T-cell (primary cell): ENCODE data around the gene AEBP2. TPM values are rescaled to one million over a fixed set of nuclear protein-coding genes. Genes with fewer than 3 reads are reported as not detected.
A peak's percentile ranks its signal among the peaks of the same experiment; 100 is the strongest.

Experiments used
- ATAC-seq, 4 experiments: fragments of 200-7000 bp in 3 of 4; fragments of 150-1000 bp in 1 of 4; cut with Tn5 transposase; replicated peaks in 1 of 4; 1 replicate in 3 of 4; 2 replicates in 1 of 4; pipeline ENCODE4 v1.10.0; 2021; ENCODE audit warnings: moderate library complexity in 3 of 4, mild to moderate bottlenecking in 2 of 4, moderate number of reproducible peaks in 1 of 4
- CTCF ChIA-PET, 2 donors: fragments of 300-600 bp; sonication (Branson Sonifier 250); formaldehyde crosslinking; loops; one replicate each; lab custom pipeline; 2022; ENCODE audit warnings: antibody characterized with exemption in 2 of 2; lab: Charles Lee
- POLR2A ChIA-PET, 2 donors: fragments of 300-600 bp; sonication (Branson Sonifier 250); formaldehyde crosslinking; loops; one replicate each; lab custom pipeline; 2022; ENCODE audit warnings: antibody characterized with exemption in 2 of 2; lab: Charles Lee
- DNase-seq, 35 experiments: peaks; one replicate each; pipeline versions ENCODE4 v3.0.0 to v3.0.0-alpha.2; 2013 to 2023
- H3K27ac ChIP-seq: one replicate; pipeline ENCODE4 v1.5.1; 2013; ENCODE audit warnings: low read length
- H3K27me3 ChIP-seq, 2 experiments: replicated peaks in 1 of 2; 1 replicate in 1 of 2; 2 replicates in 1 of 2; pipeline versions ENCODE4 v1.6.1 to v1.7.0; 2013; ENCODE audit warnings: low read length in 1 of 2, mixed read lengths in 1 of 2; ENCODE audit not compliant: control insufficient read depth in 2 of 2, insufficient read depth in 2 of 2; ENCODE audit errors: extremely low read depth in 1 of 2
- H3K36me3 ChIP-seq, 2 donors: 1 replicate in 1 of 2; 2 replicates in 1 of 2; pipeline versions ENCODE4 v1.6.1 to v1.7.0; 2013; ENCODE audit warnings: low read length in 1 of 2; ENCODE audit not compliant: control insufficient read depth in 2 of 2, insufficient read depth in 1 of 2; ENCODE audit errors: extremely low read depth in 1 of 2
- H3K4me1 ChIP-seq, 2 experiments: 1 replicate in 1 of 2; 2 replicates in 1 of 2; pipeline versions ENCODE4 v1.6.1 to v1.7.0; 2013; ENCODE audit warnings: low read length in 2 of 2, mixed read lengths in 1 of 2; ENCODE audit not compliant: insufficient read depth in 2 of 2, control insufficient read depth in 1 of 2; ENCODE audit errors: extremely low read depth in 1 of 2
- H3K4me3 ChIP-seq, 2 donors: 1 replicate in 1 of 2; 2 replicates in 1 of 2; pipeline versions ENCODE4 v1.5.1 to v1.7.0; 2013; ENCODE audit warnings: mild to moderate bottlenecking in 2 of 2, low read length in 1 of 2, moderate library complexity in 1 of 2; ENCODE audit not compliant: control insufficient read depth in 1 of 2; ENCODE audit errors: extremely low read depth in 1 of 2
- H3K9me3 ChIP-seq: 2 replicates; pipeline ENCODE4 v1.7.0; 2013
- H3K27ac Mint-ChIP-seq, 2 donors: one replicate each; pipeline ENCODE4 v1.8.0; 2020 to 2021; ENCODE audit warnings: mild to moderate bottlenecking in 2 of 2, mixed read lengths in 2 of 2
- H3K27me3 Mint-ChIP-seq, 2 donors: one replicate each; pipeline ENCODE4 v1.8.0; 2021 to 2022; ENCODE audit warnings: mixed read lengths in 2 of 2
- H3K36me3 Mint-ChIP-seq: one replicate; pipeline ENCODE4 v1.8.0; 2021; ENCODE audit warnings: mixed read lengths
- H3K4me1 Mint-ChIP-seq, 3 donors: one replicate each; pipeline ENCODE4 v1.8.0; 2020 to 2022; ENCODE audit warnings: mixed read lengths in 3 of 3, mild to moderate bottlenecking in 1 of 3
- H3K4me3 Mint-ChIP-seq, 3 donors: one replicate each; pipeline ENCODE4 v1.8.0; 2020 to 2022; ENCODE audit warnings: mild to moderate bottlenecking in 3 of 3, mixed read lengths in 3 of 3, moderate library complexity in 3 of 3
- H3K9me3 Mint-ChIP-seq, 3 donors: one replicate each; pipeline ENCODE4 v1.8.0; 2020 to 2022; ENCODE audit warnings: mixed read lengths in 3 of 3
- WGBS: methylation state at CpG from one replicate; pipeline ENCODE4 v1.1.5; 2013; ENCODE audit warnings: missing lambda C conversion rate; ENCODE audit not compliant: insufficient coverage; 5-methylcytosine and 5-hydroxymethylcytosine counted together
- total RNA-seq, 35 experiments: library from RNA in 6 of 35; stranded (reverse) in 6 of 35; fragments of 120-200 nt in 1 of 35; gene quantifications; one replicate each; pipeline versions ENCODE4 v1.2.1 to v1.2.4 and lab custom pipeline; 2013 to 2026

AEBP2 gene
- total RNA-seq, 5 donors from 2014 or later (not counting 1 experiment from before 2014, with no cell fraction given), result 43.4 to 71.5 (median 50.0) TPM

GRCh38 chr12:19456176-19456575, 16.9 kb downstream of the AEBP2 start:
- no peak overlapping the region for H3K4me3 ChIP-seq
- no peak overlapping the region for H3K27ac ChIP-seq
- no peaks in the 10 kb centered on the region for H3K27me3 ChIP-seq
- H3K27me3 Mint-ChIP-seq, result no peaks in the 10 kb centered on the region
- H3K27ac Mint-ChIP-seq, result no peak overlapping the region
- DNase-seq (no peak), ATAC-seq (no peak)
- H3K36me3 Mint-ChIP-seq, result peaks cover 38% of the 10 kb centered on the region
- peaks cover 12 to 37% of the 10 kb centered on the region in 2 experiments for H3K4me1 ChIP-seq
- H3K9me3 ChIP-seq, result no peaks in the 10 kb centered on the region
- no peak overlapping the region for H3K4me3 Mint-ChIP-seq
- H3K4me1 Mint-ChIP-seq, result peaks cover 76 to 83% (median 80%) of the 10 kb centered on the region in 3 donors
- ChIA-PET CTCF (no interaction called here), POLR2A (no interaction called here)
- H3K9me3 Mint-ChIP-seq, result no peaks in the 10 kb centered on the region
- 91% methylated on average over 6 of the region's 7 CpGs for WGBS
- H3K36me3 ChIP-seq, result peaks cover 2 to 4% of the 10 kb centered on the region in 2 donors

- ChIA-PET POLR2A (no interaction called here), CTCF (no interaction called here)
- Histone ChIP-seq H3K4me1 (peaks cover 12 to 39% of the 10 kb centered on the region in 2 experiments), H3K27me3 (no peaks in the 10 kb centered on the region), H3K36me3 (peaks cover 0 to 4% of the 10 kb centered on the region in 2 donors), H3K27ac (no peak overlapping the region), H3K4me3 (no peak overlapping the region), H3K9me3 (no peaks in the 10 kb centered on the region)
- Mint-ChIP-seq H3K27me3 (no peaks in the 10 kb centered on the region), H3K4me3 (no peak overlapping the region), H3K4me1 (peaks cover 78 to 84% (median 83%) of the 10 kb centered on the region in 3 donors), H3K36me3 (peaks cover 36% of the 10 kb centered on the region), H3K27ac (peak overlapping the region in 1 of 2 donors; percentile 55), H3K9me3 (no peaks in the 10 kb centered on the region)
- ATAC-seq, result no peak
- DNase-seq, result no peak
- no CpG with 5 or more reads among the region's 6 CpGs for WGBS
Observed at GRCh38 chr12:19457561-19457960, 18.3 kb downstream of the AEBP2 start.

GRCh38 chr12:19458733-19459132, 19.4 kb downstream of the AEBP2 start:
- no peak overlapping the region for H3K27ac Mint-ChIP-seq
- no peak overlapping the region for H3K27ac ChIP-seq
- CTCF ChIA-PET, result no interaction called here
- WGBS, result no CpG with 5 or more reads among the region's 2 CpGs
- H3K27me3 Mint-ChIP-seq, result no peaks in the 10 kb centered on the region
- POLR2A ChIA-PET, result no interaction called here
- H3K4me1 Mint-ChIP-seq, result peaks cover 73 to 80% (median 78%) of the 10 kb centered on the region in 3 donors
- no peak for DNase-seq
- H3K9me3 Mint-ChIP-seq, result no peaks in the 10 kb centered on the region
- H3K4me1 ChIP-seq, result peaks cover 11 to 31% of the 10 kb centered on the region in 2 experiments
- H3K4me3 Mint-ChIP-seq, result no peak overlapping the region
- H3K36me3 ChIP-seq, result peaks cover 0 to 4% of the 10 kb centered on the region in 2 donors
- H3K9me3 ChIP-seq, result no peaks in the 10 kb centered on the region
- peaks cover 43% of the 10 kb centered on the region for H3K36me3 Mint-ChIP-seq
- ATAC-seq, result no peak
- no peaks in the 10 kb centered on the region for H3K27me3 ChIP-seq
- no peak overlapping the region for H3K4me3 ChIP-seq

GRCh38 chr12:19461999-19462398, 22.7 kb downstream of the AEBP2 start:
- H3K27ac ChIP-seq, result no peak overlapping the region
- Mint-ChIP-seq H3K27me3 (no peaks in the 10 kb centered on the region), H3K36me3 (peaks cover 43% of the 10 kb centered on the region), H3K4me1 (peaks cover 52 to 54% (median 53%) of the 10 kb centered on the region in 3 donors), H3K9me3 (no peaks in the 10 kb centered on the region), H3K4me3 (no peak overlapping the region), H3K27ac (peak overlapping the region; percentile 5 to 46)
- H3K9me3 ChIP-seq, result no peaks in the 10 kb centered on the region
- H3K27me3 ChIP-seq, result no peaks in the 10 kb centered on the region
- no peak for DNase-seq
- POLR2A ChIA-PET, result interaction anchor here in 1 of 2 donors (0.5 kb wide), 1 partner anchor 51 kb away, joined by 3 read pairs; no protein-coding TSS in a partner anchor
- CTCF ChIA-PET, result interaction anchor here in 1 of 2 donors (0.6 kb wide), 1 partner anchor 157 kb away, joined by 4 read pairs; no protein-coding TSS in a partner anchor
- H3K4me3 ChIP-seq, result no peak overlapping the region
- WGBS, result no CpG with 5 or more reads among the region's 1 CpG
- no peak for ATAC-seq
- peaks cover 7 to 21% of the 10 kb centered on the region in 2 experiments for H3K4me1 ChIP-seq
- peaks cover 0 to 11% of the 10 kb centered on the region in 2 donors for H3K36me3 ChIP-seq

GRCh38 chr12:19462406-19462805, 23.1 kb downstream of the AEBP2 start:
- Histone ChIP-seq H3K4me3 (no peak overlapping the region), H3K4me1 (peaks cover 7 to 17% of the 10 kb centered on the region in 2 experiments), H3K27me3 (no peaks in the 10 kb centered on the region), H3K27ac (no peak overlapping the region), H3K9me3 (no peaks in the 10 kb centered on the region), H3K36me3 (peaks cover 0 to 15% of the 10 kb centered on the region in 2 donors)
- POLR2A ChIA-PET, result interaction anchor here in 1 of 2 donors (0.5 kb wide), 1 partner anchor 51 kb away, joined by 3 read pairs; no protein-coding TSS in a partner anchor
- H3K27ac Mint-ChIP-seq, result peak overlapping the region; percentile 5 to 46
- CTCF ChIA-PET, result interaction anchor here (0.5 to 0.6 kb wide), 2 partner anchors 115 to 158 kb away, joined by 4 to 6 read pairs; no protein-coding TSS in a partner anchor
- ATAC-seq, result no peak
- peaks cover 49 to 50% (median 49%) of the 10 kb centered on the region in 3 donors for H3K4me1 Mint-ChIP-seq
- no peak overlapping the region for H3K4me3 Mint-ChIP-seq
- H3K36me3 Mint-ChIP-seq, result peaks cover 43% of the 10 kb centered on the region
- no peak for DNase-seq
- H3K9me3 Mint-ChIP-seq, result no peaks in the 10 kb centered on the region
- no peaks in the 10 kb centered on the region for H3K27me3 Mint-ChIP-seq
- no CpG with 5 or more reads among the region's 5 CpGs for WGBS

- POLR2A ChIA-PET, result interaction anchor here in 1 of 2 donors (0.6 kb wide), 1 partner anchor 39 kb away, joined by 3 read pairs; no protein-coding TSS in a partner anchor
- H3K4me3 ChIP-seq, result no peak overlapping the region
- peaks cover 0 to 14% of the 10 kb centered on the region in 2 donors for H3K36me3 ChIP-seq
- ATAC-seq, result no peak
- H3K4me1 ChIP-seq, result peaks cover 4 to 13% of the 10 kb centered on the region in 2 experiments
- no peaks in the 10 kb centered on the region for H3K27me3 Mint-ChIP-seq
- H3K9me3 Mint-ChIP-seq, result no peaks in the 10 kb centered on the region
- peaks cover 52% of the 10 kb centered on the region for H3K36me3 Mint-ChIP-seq
- H3K4me1 Mint-ChIP-seq, result peaks cover 38 to 42% (median 41%) of the 10 kb centered on the region in 3 donors
- DNase-seq, result no peak
- H3K4me3 Mint-ChIP-seq, result no peak overlapping the region
- CTCF ChIA-PET, result interaction anchor here in 1 of 2 donors (0.6 kb wide), 1 partner anchor 46 kb away, joined by 4 read pairs; no protein-coding TSS in a partner anchor
- no peaks in the 10 kb centered on the region for H3K27me3 ChIP-seq
- H3K9me3 ChIP-seq, result no peaks in the 10 kb centered on the region
- H3K27ac ChIP-seq, result no peak overlapping the region
- H3K27ac Mint-ChIP-seq, result peak overlapping the region in 1 of 2 donors; percentile 4
Observed at GRCh38 chr12:19464192-19464580, 24.9 kb downstream of the AEBP2 start.
